UCSD-AML1 (cell line): Measurements from ENCODE around the gene NT5C1B.
"Not testable (repeated sequence)": the region's sequence is repeated elsewhere in the genome, so short reads cannot be mapped to it uniquely, and the experiment has no call there.

Source experiments
- DNase-seq: peaks from one replicate; lab custom pipeline; 2025; ENCODE audit not compliant: unreplicated experiment; lab: John Stamatoyannopoulos, UW

Gene NT5C1B

DNA sequence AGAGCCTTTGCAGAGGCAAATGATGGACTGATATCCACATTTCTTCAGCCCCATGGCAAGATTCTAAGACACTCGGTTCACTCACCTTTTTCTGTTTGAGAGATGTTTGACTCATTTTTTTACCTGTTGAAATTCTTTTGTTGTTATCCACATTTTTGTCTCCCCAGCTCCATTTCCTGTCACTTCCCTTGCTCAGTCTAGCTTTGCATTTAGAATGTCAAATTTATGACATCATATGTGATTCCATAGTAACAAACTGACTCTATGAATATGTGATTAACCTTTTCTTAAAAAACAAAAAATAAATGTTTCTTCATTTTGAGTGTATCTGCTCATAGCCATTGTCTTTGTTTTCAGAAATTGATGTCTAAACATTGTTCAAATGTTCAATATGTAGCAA lies at the start of gene NT5C1B:
Gene NT5C1B (minus strand): TSS at position 216 of the 400 bp plus-strand sequence. CDS start 101 bp downstream, at position 115.
- DNase-seq: no peak

DNA sequence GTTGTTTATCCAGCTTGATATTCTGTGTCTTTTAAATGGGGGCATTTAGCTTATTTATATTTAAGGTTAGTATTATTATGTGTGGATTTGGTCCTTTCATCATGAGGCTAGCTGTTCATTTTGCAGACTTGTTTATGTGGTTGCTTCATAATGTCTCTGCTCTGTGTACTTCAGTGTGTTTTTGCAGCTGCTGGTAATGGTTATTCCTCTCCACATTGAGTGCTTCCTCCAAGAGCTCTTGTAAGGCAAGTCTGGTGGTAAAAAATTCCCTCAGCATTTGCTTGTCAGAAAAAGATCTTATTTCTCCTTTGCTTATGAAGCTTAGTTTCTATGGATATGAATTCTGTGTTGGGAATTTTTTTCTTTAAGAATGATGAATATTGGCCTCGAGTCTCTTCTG lies 47.8 kb upstream of the NT5C1B start:
- DNase-seq: no peak

DNA sequence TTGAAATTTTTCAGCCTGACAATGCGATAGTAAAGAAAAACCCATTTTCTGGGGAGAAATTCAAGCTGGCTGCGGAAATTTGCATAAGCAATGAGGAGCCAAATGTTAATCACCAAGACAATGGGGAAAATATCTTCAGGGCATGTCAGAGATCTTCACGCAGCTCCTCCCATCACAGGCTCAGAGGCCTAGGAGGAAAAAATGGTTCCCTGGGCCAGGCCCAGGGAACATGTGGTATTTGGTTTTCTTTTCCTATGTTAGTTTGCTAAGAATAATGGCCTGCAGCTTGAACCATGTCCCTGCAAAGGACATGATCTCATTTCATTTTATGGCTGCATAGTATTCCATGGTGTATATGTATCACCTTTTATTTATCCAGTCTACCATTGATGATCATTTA lies 43.3 kb upstream of the NT5C1B start:
- DNase-seq: not testable (repeated sequence)

DNA sequence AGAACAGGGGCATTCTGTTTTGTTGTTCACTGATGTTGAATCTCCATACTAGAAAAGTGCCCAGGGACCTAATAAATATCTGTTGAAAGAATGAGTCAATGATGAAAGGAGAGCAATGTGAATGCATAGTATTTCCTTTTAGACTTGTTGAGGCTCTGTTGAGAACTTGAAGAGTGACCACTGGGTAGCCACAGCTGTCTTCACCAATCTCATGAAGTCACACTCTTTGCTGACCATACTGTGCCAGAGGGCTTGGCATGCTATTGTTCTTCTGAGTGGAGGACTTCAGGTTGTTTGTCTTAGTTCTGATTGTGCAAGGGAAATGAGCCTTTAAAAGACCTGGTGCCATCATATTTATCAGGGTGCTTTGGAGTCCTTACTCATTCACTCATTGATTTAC lies 41.6 kb upstream of the NT5C1B start:
- DNase-seq: no peak

DNA sequence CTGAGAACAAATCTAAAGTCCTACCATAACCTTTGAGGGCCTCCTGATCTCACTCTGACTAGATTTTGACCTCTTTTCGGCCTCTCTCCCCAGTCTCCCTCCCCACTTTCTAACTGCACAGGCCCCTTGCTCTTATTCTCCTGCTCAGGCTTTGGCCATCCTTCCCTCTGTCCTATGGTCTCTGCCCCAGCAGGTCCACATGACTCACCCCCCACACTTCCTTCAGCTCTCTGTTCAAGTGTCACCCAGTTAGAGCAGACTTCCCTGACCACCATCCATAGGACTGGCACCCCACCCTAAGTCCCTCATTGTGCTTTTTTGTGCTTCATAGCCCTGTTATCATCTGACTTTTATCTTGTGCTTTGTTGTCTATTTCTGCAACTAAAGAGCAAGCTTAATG lies 41.2 kb upstream of the NT5C1B start:
- DNase-seq: no peak

DNA sequence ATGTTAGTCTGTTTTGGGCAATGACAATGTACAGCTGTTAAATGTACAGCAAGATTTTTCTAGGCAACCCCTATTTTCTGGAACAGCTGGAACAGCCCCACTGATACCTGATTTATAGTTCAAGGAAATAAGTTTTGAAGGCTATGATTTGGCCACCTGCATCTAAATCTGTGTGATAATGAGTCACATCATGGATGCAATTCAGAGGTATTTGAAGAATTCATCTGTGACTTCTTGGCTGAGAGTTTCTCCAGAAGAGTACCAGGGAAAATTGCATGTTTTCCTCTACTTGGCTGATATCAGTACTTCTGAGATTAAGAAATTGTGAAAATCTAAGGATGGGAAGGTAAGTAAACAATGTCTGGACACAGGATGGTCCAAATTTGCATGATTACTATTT lies 40.7 kb upstream of the NT5C1B start:
- no peak for DNase-seq

DNA sequence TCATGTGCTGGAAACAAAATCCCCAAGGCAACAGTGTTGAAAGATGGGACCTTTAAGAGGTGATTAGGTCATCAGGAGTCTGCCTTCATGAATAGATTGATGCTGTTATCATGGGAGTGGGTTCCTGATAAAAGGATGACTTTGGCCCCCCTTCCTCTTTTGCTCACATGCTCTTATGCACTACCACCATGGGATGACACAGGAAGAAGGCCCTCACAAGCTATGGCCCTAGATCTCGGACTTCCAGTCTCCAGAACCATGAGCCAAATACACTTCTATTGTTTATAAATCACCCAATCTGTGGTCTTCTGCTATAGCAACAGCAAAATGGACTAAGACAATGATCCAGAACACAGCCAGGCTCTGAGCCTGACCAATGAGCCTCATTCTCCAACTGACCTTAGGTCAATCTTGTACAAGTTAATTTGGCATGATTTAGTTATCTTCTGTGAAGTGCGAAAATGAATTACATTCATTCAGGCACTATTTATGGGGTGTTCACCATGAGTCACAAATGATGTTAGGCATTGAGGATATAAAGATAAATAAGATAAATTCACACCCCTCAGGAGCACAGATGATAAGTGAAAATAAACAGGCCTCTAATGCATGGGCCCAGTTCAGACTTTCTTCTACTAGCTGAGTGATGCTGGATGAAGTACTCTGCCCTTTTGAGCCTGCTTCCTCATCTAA lies 37.7 kb upstream of the NT5C1B start:
- DNase-seq: no peak

DNA sequence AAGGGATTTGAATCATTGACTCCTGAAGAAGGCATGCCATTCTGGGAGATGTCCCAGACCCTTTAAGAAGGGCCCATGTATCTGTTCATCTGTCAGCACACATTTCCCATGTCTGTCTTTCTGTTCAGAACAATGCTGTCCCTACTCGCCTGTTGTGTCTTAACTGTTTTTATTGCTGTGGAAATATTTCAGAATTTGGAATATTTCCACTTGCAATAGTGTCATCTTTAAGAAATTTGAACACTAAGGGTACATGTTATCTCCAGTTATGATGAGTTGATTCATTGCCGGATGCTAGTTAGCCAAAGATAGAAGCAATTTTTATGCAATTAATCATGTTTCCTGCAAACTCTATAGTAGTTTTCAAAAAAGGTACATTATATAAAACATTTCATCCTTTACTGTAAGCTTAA lies 36.9 kb upstream of the NT5C1B start:
- no peak for DNase-seq

DNA sequence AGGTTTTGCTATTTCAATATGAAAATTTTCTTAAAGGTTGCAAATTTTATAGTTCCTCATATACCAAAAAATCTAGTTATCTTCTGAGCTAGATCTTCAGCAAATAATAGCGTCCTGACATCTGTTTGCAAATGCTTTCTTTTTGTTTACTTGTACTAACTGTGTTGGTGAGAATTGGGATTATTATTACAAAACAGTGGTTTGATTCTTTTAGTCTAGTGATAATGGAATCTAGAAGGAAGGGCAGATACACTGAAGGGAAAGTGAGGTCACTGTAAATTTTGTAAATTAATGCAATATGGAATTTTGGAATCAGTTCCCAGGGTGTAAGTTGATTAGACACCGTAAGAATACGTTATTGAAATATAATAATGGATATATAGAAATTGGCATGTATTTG lies 36.2 kb upstream of the NT5C1B start:
- DNase-seq: no peak

DNA sequence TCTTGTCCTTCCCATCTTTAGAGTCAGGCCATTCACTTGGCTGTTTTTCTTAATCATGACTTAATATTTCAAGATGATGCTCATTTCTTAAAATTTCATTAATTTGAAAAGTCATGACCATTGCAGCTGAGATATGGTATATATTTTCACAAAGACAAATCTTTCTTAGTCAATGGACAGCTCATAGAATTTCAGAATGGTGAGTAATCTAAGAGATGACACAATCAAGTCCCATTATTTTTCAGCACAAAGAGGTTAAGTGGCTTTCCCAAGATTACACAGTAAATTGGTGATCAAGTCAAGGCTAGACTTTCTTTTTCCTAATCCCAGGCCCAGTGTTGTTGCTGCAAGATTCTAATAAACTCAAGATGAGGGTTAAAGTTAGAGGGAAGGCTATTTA lies 34.4 kb upstream of the NT5C1B start:
- no peak for DNase-seq

DNA sequence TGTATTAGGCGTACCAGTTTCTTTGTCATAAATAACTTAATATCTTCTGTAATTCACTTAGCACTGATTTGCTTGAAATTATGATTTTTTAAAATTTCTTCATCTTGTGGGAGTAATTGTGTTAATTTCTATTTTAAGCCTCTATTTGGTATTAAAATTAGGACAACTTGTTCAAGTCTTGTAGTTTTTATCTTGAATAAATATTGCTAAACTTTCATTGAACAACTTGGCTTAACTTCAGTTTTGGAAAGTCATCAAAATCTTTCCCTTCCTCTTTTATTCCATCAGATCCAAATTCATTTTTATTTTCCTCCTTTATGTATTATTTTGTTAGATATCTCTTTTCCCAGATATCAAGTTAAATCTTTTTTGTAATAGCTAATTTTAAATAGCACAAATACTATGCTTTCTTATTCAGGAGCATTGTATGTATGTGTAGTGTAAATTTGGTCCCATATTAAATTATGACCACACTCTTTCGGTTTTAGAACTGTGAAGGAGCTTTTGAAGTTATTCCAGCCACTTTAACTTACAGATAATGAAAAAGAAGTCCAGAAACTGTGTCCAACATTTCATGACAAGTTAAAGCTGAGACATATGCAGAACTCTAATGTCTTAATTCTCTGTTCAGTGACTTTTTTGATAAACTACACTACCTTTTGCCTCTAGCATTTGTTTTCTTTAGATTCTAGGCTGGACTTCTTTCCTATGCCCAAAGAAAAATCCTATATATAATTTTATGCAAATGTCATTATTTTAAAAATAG lies 31.7 kb upstream of the NT5C1B start:
- no peak for DNase-seq

DNA sequence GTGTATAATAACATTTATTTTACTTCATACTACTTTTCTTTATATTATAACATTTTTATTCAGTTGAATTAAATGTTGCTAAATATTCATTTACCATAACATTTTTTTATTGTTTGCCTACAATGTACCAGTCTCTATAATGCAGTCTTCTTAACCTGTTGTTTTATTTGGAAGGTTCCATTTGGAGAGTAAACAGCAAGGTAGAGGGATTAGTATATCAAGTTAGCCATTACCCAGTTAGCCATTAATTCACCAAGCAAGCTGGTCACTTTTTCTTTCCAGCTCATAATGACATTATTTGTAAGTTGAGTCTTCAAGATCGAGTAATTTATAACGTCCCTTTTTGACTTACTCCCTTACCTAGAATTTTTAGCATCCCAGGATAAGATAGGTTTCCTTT lies 29.7 kb upstream of the NT5C1B start:
- DNase-seq: no peak

DNA sequence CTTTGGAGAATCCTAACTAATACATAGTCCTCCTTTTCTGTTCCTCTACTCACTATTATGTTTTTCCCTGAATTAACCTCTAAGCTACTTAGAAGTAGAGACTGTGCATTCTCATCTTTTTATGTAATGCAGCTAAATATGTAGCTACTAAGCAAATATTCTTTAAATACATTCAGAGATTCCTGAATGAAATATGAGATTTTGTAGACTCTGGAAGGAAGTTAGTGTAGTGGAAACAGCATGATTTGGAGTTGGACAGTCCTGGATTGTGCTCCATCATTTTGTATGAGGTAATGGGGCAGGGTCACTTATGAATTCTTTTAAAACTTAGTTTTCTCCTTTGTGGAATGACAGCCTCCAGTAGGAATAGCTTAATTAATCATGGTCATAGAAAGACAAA lies 24.7 kb upstream of the NT5C1B start:
- no peak for DNase-seq

DNA sequence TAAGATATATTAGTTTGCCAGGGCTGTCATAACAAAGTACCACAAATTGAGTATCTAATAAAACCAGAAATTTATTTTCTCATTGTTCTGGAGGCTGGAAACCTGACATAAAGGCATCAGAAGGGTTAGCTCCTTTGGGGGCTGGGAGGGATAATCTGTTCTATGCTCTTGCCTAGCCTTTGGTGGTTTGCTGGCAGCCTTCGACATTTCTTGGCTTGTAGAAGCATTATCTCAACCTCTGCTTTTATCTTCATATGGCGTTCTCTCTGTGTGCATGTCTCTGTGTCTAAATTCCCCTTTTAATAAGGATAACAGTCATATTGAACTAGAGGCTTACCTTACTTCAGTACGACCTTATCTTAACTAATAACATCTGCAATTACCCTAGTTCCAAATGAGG lies 22.8 kb upstream of the NT5C1B start:
- no peak for DNase-seq

DNA sequence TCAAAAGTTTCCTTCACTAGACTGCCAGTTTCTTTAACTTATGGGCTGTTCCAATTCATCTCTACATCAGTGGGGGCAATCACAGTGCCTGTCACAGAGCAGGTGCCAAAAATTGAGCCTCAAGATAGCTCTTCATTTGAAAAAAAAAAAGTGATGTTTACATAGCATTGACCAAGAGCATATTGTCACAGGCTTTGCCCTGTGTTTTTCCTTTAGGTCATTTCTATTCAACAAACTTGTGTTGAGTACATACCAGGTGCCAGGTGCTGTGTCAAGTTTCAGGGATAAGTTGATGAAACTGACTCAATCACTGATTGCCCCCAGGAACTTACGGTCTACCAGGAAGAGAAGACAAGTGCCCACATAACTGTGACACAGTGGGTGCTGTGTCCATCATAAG lies 22.2 kb upstream of the NT5C1B start:
- no peak for DNase-seq

DNA sequence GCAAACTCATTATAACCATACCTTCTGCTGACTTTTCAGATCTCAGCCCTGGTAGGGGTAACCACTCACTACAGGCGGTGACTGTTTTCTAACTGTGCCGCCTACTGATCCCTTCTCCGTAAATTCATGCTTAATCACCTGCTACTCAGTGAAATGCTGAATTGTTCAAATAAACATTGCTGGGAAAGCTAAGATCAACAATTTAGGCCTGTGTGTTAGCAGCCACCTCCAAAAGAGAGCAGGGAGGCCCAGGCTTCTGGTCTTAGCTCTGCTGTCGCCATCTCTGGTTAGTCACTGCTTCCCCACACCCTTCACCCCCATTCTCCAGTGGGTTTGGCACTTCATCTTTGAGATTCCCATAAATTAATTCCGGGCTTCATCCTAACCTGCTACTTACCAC lies 21.8 kb upstream of the NT5C1B start:
- DNase-seq: no peak

DNA sequence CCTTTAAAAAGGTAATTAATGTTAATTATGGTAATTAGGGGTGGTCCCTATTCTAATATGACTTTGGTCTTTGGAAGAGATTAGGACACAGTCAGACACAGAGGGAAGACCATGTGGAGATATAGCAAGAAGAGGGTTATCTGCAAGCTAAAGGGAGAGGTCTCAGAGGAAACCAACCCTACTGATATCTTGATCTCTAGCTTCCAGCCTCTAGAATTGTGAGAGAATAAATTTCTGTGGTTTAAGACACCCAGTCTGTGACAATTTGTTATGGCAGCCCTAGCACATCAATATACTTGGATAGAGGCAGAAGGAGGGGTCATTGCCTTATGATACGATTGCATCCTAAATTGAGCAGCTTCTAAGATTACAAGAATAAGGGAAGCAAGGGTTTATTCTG lies 21.3 kb upstream of the NT5C1B start:
- DNase-seq: no peak

DNA sequence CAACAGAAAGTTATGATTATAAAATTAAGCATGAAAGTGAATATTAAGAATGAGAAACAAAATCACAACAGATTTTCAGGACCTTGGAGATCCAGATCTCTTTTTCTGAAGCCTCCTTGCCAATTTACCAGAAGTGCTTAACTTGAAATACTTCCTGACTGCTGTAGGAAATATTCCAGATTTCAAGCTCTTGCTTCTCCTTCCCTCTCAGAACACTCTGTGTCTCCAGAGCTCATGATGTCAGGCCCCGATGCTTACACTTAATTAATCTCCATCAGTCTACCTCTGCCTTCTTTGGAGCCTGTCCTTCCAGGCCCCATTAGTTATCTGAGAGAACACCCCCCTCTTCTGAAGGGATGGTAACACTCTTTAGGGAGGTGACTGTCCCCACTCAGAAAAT lies 20.7 kb upstream of the NT5C1B start:
- DNase-seq: no peak

DNA sequence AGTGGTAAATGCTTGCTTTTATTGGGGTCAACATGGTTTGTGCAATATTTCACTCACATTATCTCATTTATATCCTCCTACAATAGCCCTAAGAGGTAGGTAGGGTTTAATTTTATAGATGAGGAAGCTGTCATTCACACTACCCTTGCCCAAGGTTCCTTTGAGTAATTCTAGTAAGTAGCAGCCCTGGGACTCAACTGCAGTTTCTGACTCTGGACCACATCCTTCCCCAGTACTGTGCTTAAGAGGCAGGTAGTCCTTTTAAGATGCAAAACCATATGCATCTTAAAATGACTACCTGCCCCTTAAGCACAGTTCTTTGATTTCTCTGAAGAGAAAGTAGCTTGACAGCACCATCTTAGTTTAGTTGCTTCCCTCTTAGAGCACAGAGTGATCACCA lies 15.7 kb upstream of the NT5C1B start:
- DNase-seq: no peak

DNA sequence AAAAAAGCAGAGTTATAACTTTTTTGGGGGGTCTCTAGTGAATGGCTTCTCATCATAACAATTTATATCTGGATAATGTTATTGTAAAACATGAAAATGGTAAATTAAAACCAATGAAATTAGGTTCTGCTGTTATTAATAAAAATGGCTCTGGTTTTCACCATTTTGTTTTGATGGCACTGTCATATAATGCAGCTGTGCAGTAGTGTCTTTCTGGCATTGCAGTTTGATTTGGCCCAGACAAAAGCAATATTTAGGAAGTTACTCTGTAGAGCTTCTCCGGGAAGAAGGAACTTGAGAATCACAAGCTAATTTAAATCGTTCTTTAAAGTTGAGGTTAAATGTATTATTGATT lies 15.1 kb upstream of the NT5C1B start:
- no peak for DNase-seq

DNA sequence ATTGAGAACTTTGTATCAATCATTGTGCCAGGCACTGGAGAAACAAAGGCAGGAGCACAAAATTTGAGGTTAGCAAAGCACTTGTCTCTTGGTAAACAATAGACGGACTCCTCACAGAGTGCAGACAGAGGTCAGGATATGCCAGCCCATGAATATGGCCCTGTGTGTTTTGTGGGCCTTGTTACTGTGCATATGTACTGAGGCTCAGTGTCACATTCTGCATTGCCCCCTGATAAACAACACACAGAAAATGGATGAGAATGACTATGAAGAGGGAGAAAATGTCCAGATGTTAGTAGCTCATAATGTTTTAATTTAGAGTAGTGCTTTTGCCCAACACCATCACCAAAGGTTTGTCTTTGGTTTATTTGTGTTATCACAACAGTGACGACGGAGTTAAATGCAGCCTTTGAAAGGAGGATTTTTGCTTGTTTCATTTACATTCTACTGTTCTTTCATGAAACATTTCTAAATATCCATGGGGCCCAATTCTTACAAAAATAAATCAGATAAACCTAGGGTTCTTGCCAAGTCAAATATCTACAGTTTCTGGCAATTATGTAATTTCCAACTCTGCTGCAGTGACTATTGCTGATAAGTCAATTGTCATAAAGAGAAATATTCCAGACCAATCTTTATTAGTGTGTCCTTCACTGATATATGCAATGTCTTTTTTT lies 14.6 kb upstream of the NT5C1B start:
- no peak for DNase-seq

DNA sequence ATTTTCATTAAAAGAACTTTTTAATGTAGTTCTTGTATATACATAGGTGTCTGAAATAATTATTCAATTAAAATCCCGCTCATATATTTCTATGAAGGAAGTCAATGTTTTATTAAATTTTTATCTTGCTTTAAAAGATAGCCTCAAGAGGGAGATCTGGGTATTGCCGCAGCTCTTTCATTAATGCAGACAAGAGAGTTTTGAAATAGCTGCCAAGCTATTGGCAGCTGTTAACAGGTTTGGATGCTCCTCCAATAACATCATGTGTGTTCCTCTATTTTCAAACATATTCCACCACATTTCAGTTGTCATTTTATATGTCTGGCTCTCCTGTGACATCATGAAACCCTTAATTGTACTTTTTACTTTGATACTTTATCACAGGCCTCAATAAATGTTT lies 12.9 kb upstream of the NT5C1B start:
- no peak for DNase-seq
